ENCODE measurements around the gene PSIP1. TPM values are rescaled to one million over a fixed set of nuclear protein-coding genes. Genes with fewer than 3 reads are reported as not detected.

Gene PSIP1
- total RNA-seq (2022) = 50.1 and 56.2 TPM in 2 replicates
- percentile 83 among the genes with signal in this experiment for Bru-seq, nascent RNA
- percentile 83 among the genes with signal in this experiment for BruChase-seq, experiment 1, labeled RNA remaining after a 6-hour chase
- percentile 74 among the genes with signal in this experiment for BruChase-seq, experiment 2, labeled RNA remaining after a 2-hour chase
- long read RNA-seq, transcript PSIP1-204 (16 exons, 3,364 nt) = major isoform, 24 of 76 reads
- long read RNA-seq, transcript PSIP1-203 (16 exons, 3,391 nt) = minor isoform, 15 of 76 reads
- long read RNA-seq, partial matches to known transcripts = 12 of 76 reads
- long read RNA-seq, other reads (novel, unspliced or antisense) = 22 of 76 reads

- TF ChIP-seq CTCF (IDR thresholded peaks at IDR 0.05; ENCODE audit: unreplicated experiment) = no peak
- intact Hi-C loops (cut with micrococcal nuclease; ENCODE audit: unreplicated experiment) = no loop called here
- Mint-ChIP-seq H3K4me3 (ENCODE audit: low read depth, unreplicated experiment) (peak within 1 kb of the TSS; percentile 72), H3K27me3 (ENCODE audit: unreplicated experiment) (no peaks in the 10 kb centered on the region), H3K9me3 (ENCODE audit: low read depth, unreplicated experiment) (no peaks in the 10 kb centered on the region), H3K27ac (ENCODE audit: unreplicated experiment) (peak within 1 kb of the TSS; percentile 100), H3K4me1 (ENCODE audit: low read depth, unreplicated experiment) (peaks cover 15% of the 10 kb centered on the region), H3K36me3 (ENCODE audit: insufficient read depth, unreplicated experiment) (peaks cover 22% of the 10 kb centered on the region)
- peak; percentile 75 for DNase-seq
- no TSS peak for BruUV-seq (replicated peaks)
- CTCF ChIA-PET = interaction anchor here (0.6 to 0.7 kb wide), 2 partner anchors 30 to 40 kb away, joined by 3 read pairs; no protein-coding TSS in a partner anchor
These were observed at the start of gene PSIP1 for GRCh38 chr9:15510789-15511575. PSIP1 (minus strand) TSS chr9:15510970; CDS start chr9:15510188, 782 bp downstream.

GRCh38 chr9:15553528-15553898 is 42.7 kb upstream of the PSIP1 start:
- Mint-ChIP-seq H3K27me3 (ENCODE audit: unreplicated experiment) (no peaks in the 10 kb centered on the region), H3K4me1 (ENCODE audit: low read depth, unreplicated experiment) (peaks cover 9% of the 10 kb centered on the region), H3K9me3 (ENCODE audit: low read depth, unreplicated experiment) (no peaks in the 10 kb centered on the region), H3K4me3 (ENCODE audit: low read depth, unreplicated experiment) (peak overlapping the region; percentile 94), H3K27ac (ENCODE audit: unreplicated experiment) (peak overlapping the region; percentile 69), H3K36me3 (ENCODE audit: insufficient read depth, unreplicated experiment) (peaks cover 18% of the 10 kb centered on the region)
- TF ChIP-seq CTCF (IDR thresholded peaks at IDR 0.05; ENCODE audit: unreplicated experiment) = no peak
- intact Hi-C loops (cut with micrococcal nuclease; ENCODE audit: unreplicated experiment) = no loop called here
- BruUV-seq (replicated peaks) = no TSS peak
- no peak for DNase-seq
- CTCF ChIA-PET = no interaction called here

- H3K4me1 Mint-ChIP-seq (ENCODE audit: low read depth, unreplicated experiment) = peaks cover 9% of the 10 kb centered on the region
- no TSS peak for BruUV-seq (replicated peaks)
- H3K36me3 Mint-ChIP-seq (ENCODE audit: insufficient read depth, unreplicated experiment) = peaks cover 18% of the 10 kb centered on the region
- TF ChIP-seq CTCF (IDR thresholded peaks at IDR 0.05; ENCODE audit: unreplicated experiment) = no peak
- peak within 1 kb of the TSS; percentile 94 for H3K4me3 Mint-ChIP-seq (ENCODE audit: low read depth, unreplicated experiment)
- intact Hi-C loops (cut with micrococcal nuclease; ENCODE audit: unreplicated experiment) = no loop called here
- DNase-seq = peak; percentile 86
- peak within 1 kb of the TSS; percentile 69 for H3K27ac Mint-ChIP-seq (ENCODE audit: unreplicated experiment)
- no peaks in the 10 kb centered on the region for H3K27me3 Mint-ChIP-seq (ENCODE audit: unreplicated experiment)
- no peaks in the 10 kb centered on the region for H3K9me3 Mint-ChIP-seq (ENCODE audit: low read depth, unreplicated experiment)
- CTCF ChIA-PET = interaction anchor here (1.1 kb wide), 1 partner anchor 9 kb away, joined by 7 read pairs; no protein-coding TSS in a partner anchor
These were observed 42.1 kb upstream of the PSIP1 start, which contains the start of gene CCDC171 for GRCh38 chr9:15552636-15553527. CCDC171 (plus strand) TSS chr9:15553043; CDS start chr9:15564089, 11,046 bp downstream.

- Mint-ChIP-seq H3K36me3 (ENCODE audit: insufficient read depth, unreplicated experiment) (peaks cover 18% of the 10 kb centered on the region), H3K27me3 (ENCODE audit: unreplicated experiment) (no peaks in the 10 kb centered on the region), H3K27ac (ENCODE audit: unreplicated experiment) (no peak overlapping the region), H3K4me1 (ENCODE audit: low read depth, unreplicated experiment) (peaks cover 9% of the 10 kb centered on the region), H3K4me3 (ENCODE audit: low read depth, unreplicated experiment) (no peak overlapping the region), H3K9me3 (ENCODE audit: low read depth, unreplicated experiment) (no peaks in the 10 kb centered on the region)
- TF ChIP-seq CTCF (IDR thresholded peaks at IDR 0.05; ENCODE audit: unreplicated experiment) = no peak
- intact Hi-C loops (cut with micrococcal nuclease; ENCODE audit: unreplicated experiment) = no loop called here
- no peak for DNase-seq
- no TSS peak for BruUV-seq (replicated peaks)
- CTCF ChIA-PET = no interaction called here
These were observed 38.8 kb upstream of the PSIP1 start for GRCh38 chr9:15549611-15550010.
